ENCODE data around the gene FAM83E.

- no peak for TF ChIP-seq CTCF (IDR thresholded peaks at IDR 0.05)
- TF ChIP-seq POLR2AphosphoS5 (IDR thresholded peaks at IDR 0.05; ENCODE audit: insufficient read depth in 1 of 2, low read depth in 1 of 2) = no peak
These were observed 8.2 kb downstream of the FAM83E start, which contains the start of gene SPACA4 for GRCh38 chr19:48606463-48607358.
